Spleen (tissue), 7 donors: ENCODE measurements around the gene VEPH1.

Experiments used
- CTCF ChIP-seq, 11 experiments: fragments of 200-600 bp in 7 of 11; fragments of 450-650 bp in 4 of 11; sonication (generic) in 4 of 11; IDR thresholded peaks in 8 of 11; conservative IDR thresholded peaks in 3 of 11; 1 replicate in 7 of 11; 2 replicates in 4 of 11; pipeline versions ENCODE4 v1.4.0 to v1.8.0; 2016 to 2021; ENCODE audit warnings: antibody characterized with exemption in 11 of 11, inconsistent platforms in 4 of 11, mild to moderate bottlenecking in 1 of 11
- POLR2A ChIP-seq, 3 donors: fragments of 450-650 bp; IDR thresholded peaks; one replicate each; pipeline ENCODE4 v1.5.1; 2017; ENCODE audit warnings: antibody characterized with exemption in 3 of 3, mild to moderate bottlenecking in 1 of 3
- donor health status: DM: no; HTN: no; CAD: no; lungs with moderate emphysema.
- donor health status: DM: no; HTN: no; CAD: no.
- donor health status: DM: no; HTN: no; CAD: no.

GRCh38 chr3:157533298-157534070, 30.3 kb upstream of the VEPH1 start:
- TF ChIP-seq CTCF (IDR thresholded peaks at IDR 0.05 in 8 of 11, conservative IDR thresholded peaks at IDR 0.05 in 3 of 11) (no peak), POLR2A (IDR thresholded peaks at IDR 0.05) (no peak)
